Measurements from ENCODE around the gene KCNQ1OT1.

The KCNQ1OT1 gene

GRCh38 chr11:2579315-2580060, 120.3 kb downstream of the KCNQ1OT1 start:
- DNase-seq = no peak

GRCh38 chr11:2578929-2579270, 120.9 kb downstream of the KCNQ1OT1 start:
- DNase-seq = no peak

GRCh38 chr11:2577991-2578928, 121.5 kb downstream of the KCNQ1OT1 start:
- DNase-seq = no peak

- no peak for DNase-seq
Observed at GRCh38 chr11:2577031-2577990, 122.5 kb downstream of the KCNQ1OT1 start.

- no peak for DNase-seq
Observed at GRCh38 chr11:2576549-2576948, 123.2 kb downstream of the KCNQ1OT1 start.

GRCh38 chr11:2576111-2576510, 123.7 kb downstream of the KCNQ1OT1 start:
- DNase-seq = no peak

GRCh38 chr11:2575591-2576051, 124.2 kb downstream of the KCNQ1OT1 start:
- no peak for DNase-seq

- DNase-seq = no peak
Observed at GRCh38 chr11:2574553-2575535, 125.0 kb downstream of the KCNQ1OT1 start.

- DNase-seq = no peak
Observed at GRCh38 chr11:2574043-2574552, 125.7 kb downstream of the KCNQ1OT1 start.

GRCh38 chr11:2573240-2574042, 126.4 kb downstream of the KCNQ1OT1 start:
- no peak for DNase-seq

GRCh38 chr11:2572491-2573239, 127.1 kb downstream of the KCNQ1OT1 start:
- no peak for DNase-seq

GRCh38 chr11:2571598-2572281, 128.1 kb downstream of the KCNQ1OT1 start:
- DNase-seq = no peak

GRCh38 chr11:2570841-2571597, 128.8 kb downstream of the KCNQ1OT1 start:
- no peak for DNase-seq

GRCh38 chr11:2570211-2570811, 129.5 kb downstream of the KCNQ1OT1 start:
- DNase-seq = no peak

GRCh38 chr11:2569731-2570210, 130.0 kb downstream of the KCNQ1OT1 start:
- no peak for DNase-seq

- no peak for DNase-seq
Observed at GRCh38 chr11:2569321-2569721, 130.5 kb downstream of the KCNQ1OT1 start.

GRCh38 chr11:2567026-2567671, 132.6 kb downstream of the KCNQ1OT1 start:
- DNase-seq = no peak
